Calu3 (cell line): Measurements from ENCODE around the gene SFMBT2. TPM values are rescaled to one million over a fixed set of nuclear protein-coding genes. Genes with fewer than 3 reads are reported as not detected.

Experiments used
- BruUV-seq: library from RNA; stranded (reverse); fragments of 400-500 nt; replicated peaks from 2 replicates; lab custom pipeline; 2021; lab: Mats Ljungman, UMichigan
- CTCF ChIA-PET: fragments of 300-600 bp; sonication (Branson Sonifier 250); formaldehyde crosslinking; loops from one replicate; lab custom pipeline; 2022; ENCODE audit warnings: antibody characterized with exemption; lab: Charles Lee
- DNase-seq: peaks from one replicate; pipeline ENCODE4 v3.0.0; 2022
- H3K27ac Mint-ChIP-seq: one replicate; pipeline ENCODE4 v1.8.0; 2022; ENCODE audit warnings: mixed read lengths; ENCODE audit not compliant: unreplicated experiment
- H3K27me3 Mint-ChIP-seq: one replicate; pipeline ENCODE4 v1.8.0; 2022; ENCODE audit warnings: mixed read lengths; ENCODE audit not compliant: unreplicated experiment
- H3K36me3 Mint-ChIP-seq: one replicate; pipeline ENCODE4 v1.8.0; 2022; ENCODE audit warnings: mild to moderate bottlenecking, moderate library complexity, mixed read lengths; ENCODE audit not compliant: insufficient read depth, unreplicated experiment
- H3K4me1 Mint-ChIP-seq: one replicate; pipeline ENCODE4 v1.8.0; 2022; ENCODE audit warnings: mild to moderate bottlenecking, low read depth, mixed read lengths; ENCODE audit not compliant: unreplicated experiment
- H3K4me3 Mint-ChIP-seq: one replicate; pipeline ENCODE4 v1.8.0; 2022; ENCODE audit warnings: mild to moderate bottlenecking, low read depth, moderate library complexity, mixed read lengths; ENCODE audit not compliant: unreplicated experiment
- H3K9me3 Mint-ChIP-seq: one replicate; pipeline ENCODE4 v1.8.0; 2022; ENCODE audit warnings: low read depth, mixed read lengths; ENCODE audit not compliant: unreplicated experiment
- CTCF ChIP-seq: fragments of 200-600 bp; IDR thresholded peaks from one replicate; pipeline ENCODE4 v1.8.0; 2022; ENCODE audit warnings: antibody characterized with exemption; ENCODE audit not compliant: unreplicated experiment
- intact Hi-C: fragments of 100-400 bp; cut with micrococcal nuclease; formaldehyde crosslinking; loops from one replicate; pipeline ENCODE4 v1.10.0; 2022; ENCODE audit not compliant: unreplicated experiment
- total RNA-seq: library from RNA; stranded (reverse); gene quantifications from 2 replicates; pipeline ENCODE4 v1.2.3, GENCODE V29; 2022

Gene SFMBT2
- total RNA-seq, 1 experiment from 2014 or later, result 0.64 TPM

- no peak for DNase-seq
- Mint-ChIP-seq H3K27ac (no peak overlapping the region), H3K27me3 (peaks cover 93% of the 10 kb centered on the region), H3K36me3 (no peaks in the 10 kb centered on the region), H3K4me3 (no peak overlapping the region), H3K9me3 (no peaks in the 10 kb centered on the region), H3K4me1 (no peaks in the 10 kb centered on the region)
- no peak for TF ChIP-seq CTCF
- intact Hi-C loops, result no loop called here
- CTCF ChIA-PET, result no interaction called here
- BruUV-seq, result no TSS peak
These were observed 280.5 kb downstream of the SFMBT2 start for GRCh38 chr10:7130191-7130911.

DNA sequence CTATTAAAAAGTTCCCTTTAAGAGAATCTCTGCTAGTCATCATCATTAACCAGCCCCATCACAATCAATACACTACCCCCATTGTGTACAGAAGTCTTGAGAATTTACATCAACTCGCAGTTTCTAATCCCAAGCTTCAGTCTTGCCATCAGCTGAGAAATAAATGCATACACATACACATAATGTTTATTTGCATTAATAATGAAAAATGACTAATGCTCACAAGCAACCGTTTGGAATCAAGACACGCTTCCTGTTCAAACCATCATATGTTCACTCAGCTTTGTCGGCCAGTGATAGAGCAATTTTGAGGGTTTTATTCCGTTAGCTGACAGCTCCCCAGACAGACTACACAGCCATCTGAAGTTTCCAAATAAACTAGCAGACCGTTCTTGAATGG is 287.1 kb downstream of the SFMBT2 start:
- DNase-seq, result no peak
- intact Hi-C loops, result no loop called here
- TF ChIP-seq CTCF, result no peak
- Mint-ChIP-seq H3K27ac (no peak overlapping the region), H3K36me3 (no peaks in the 10 kb centered on the region), H3K4me3 (no peak overlapping the region), H3K27me3 (peaks cover 81% of the 10 kb centered on the region), H3K9me3 (no peaks in the 10 kb centered on the region), H3K4me1 (no peaks in the 10 kb centered on the region)
- no TSS peak for BruUV-seq
- CTCF ChIA-PET, result no interaction called here

DNA sequence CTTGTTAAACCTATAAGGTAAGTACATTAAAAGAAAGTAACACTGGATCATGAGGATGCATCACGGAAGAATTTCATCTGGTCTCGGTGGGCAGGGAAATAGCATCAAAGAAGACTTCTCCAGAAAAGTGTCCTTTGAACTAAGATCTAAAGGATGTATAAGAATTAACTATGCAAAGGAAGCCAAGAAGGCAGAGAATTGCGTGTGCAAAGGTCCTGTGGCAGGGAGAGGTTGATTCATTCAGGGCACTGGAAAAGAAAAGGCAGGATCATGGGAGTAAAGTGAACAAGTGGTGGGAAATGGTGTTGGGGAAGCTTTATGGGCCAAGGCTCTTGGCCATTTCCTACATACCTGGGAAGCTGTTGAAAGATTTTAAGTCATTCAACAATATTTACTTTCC is 288.3 kb downstream of the SFMBT2 start:
- no peaks in the 10 kb centered on the region for H3K36me3 Mint-ChIP-seq
- BruUV-seq, result no TSS peak
- CTCF ChIA-PET, result no interaction called here
- TF ChIP-seq CTCF, result no peak
- H3K4me3 Mint-ChIP-seq, result no peak overlapping the region
- H3K27me3 Mint-ChIP-seq, result peaks cover 80% of the 10 kb centered on the region
- H3K9me3 Mint-ChIP-seq, result no peaks in the 10 kb centered on the region
- no peaks in the 10 kb centered on the region for H3K4me1 Mint-ChIP-seq
- intact Hi-C loops, result no loop called here
- no peak for DNase-seq
- H3K27ac Mint-ChIP-seq, result no peak overlapping the region

GRCh38 chr10:7121154-7121797 is 289.6 kb downstream of the SFMBT2 start:
- H3K4me3 Mint-ChIP-seq, result no peak overlapping the region
- H3K36me3 Mint-ChIP-seq, result no peaks in the 10 kb centered on the region
- no TSS peak for BruUV-seq
- intact Hi-C loops, result loop anchor here (2.0 kb wide), 1 partner anchor 296 kb away; no protein-coding TSS in a partner anchor
- H3K9me3 Mint-ChIP-seq, result no peaks in the 10 kb centered on the region
- CTCF ChIA-PET, result interaction anchor here (0.6 to 1.1 kb wide), 5 partner anchors 201 to 868 kb away, joined by 3 to 10 read pairs (median 5); partner anchors contain the start of gene SFMBT2
- peak; percentile 61 for DNase-seq
- peaks cover 78% of the 10 kb centered on the region for H3K27me3 Mint-ChIP-seq
- H3K27ac Mint-ChIP-seq, result no peak overlapping the region
- no peaks in the 10 kb centered on the region for H3K4me1 Mint-ChIP-seq
- TF ChIP-seq CTCF, result peak; percentile 60
